Measurements from ENCODE around the gene ZFP36L2.
"Not testable (repeated sequence)": the region's sequence is repeated elsewhere in the genome, so short reads cannot be mapped to it uniquely, and the experiment has no call there.

ZFP36L2 gene

GRCh38 chr2:43207553-43208300 lies 18.7 kb downstream of the ZFP36L2 start:
- DNase-seq (ENCODE audit: low read depth, low spot score): no peak

DNA sequence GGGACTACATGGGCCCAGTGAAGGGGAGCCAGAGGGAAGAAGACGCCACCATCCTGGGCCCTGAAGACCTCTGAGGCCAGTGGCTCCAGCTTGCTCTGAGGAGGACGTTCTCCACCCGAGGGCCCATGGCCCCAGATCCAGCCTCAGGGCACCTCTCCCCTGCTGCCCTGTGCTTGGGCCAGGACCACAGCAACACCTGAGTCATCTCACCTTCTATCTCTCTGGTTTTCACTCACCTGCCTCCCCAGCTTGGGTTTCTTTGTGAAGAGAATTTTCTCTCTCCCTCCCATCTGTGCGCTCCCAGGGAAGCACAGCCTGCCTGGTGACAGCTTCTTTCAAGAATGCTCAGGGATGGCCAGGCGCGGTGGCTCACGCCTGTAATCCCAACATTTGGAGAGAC lies 19.8 kb downstream of the ZFP36L2 start:
- no peak for DNase-seq (ENCODE audit: low read depth, low spot score)

GRCh38 chr2:43203373-43203772 lies 23.0 kb downstream of the ZFP36L2 start:
- no peak for DNase-seq (ENCODE audit: low read depth, low spot score)

DNA sequence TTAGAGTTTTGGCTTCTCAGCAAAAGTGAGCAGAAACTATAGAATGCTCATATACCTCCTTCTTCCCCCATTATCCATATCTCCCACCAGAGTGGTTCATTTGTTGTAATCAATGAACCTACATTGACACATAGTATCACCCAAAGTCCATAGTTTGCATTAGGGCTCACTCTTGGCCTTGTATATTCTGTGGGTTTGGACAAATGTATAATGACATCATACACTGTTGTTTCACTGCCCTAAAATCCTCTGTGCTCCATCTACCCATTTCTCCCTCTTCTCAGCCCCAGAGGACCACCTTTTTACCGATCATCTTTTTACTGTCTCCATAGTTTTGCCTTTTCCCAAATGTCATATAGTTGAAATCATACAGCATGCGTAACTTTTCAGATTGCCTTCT lies 24.1 kb downstream of the ZFP36L2 start:
- DNase-seq (ENCODE audit: low read depth, low spot score): no peak

GRCh38 chr2:43201497-43201896 lies 24.9 kb downstream of the ZFP36L2 start:
- no peak for DNase-seq (ENCODE audit: low read depth, low spot score)

- no peak for DNase-seq (ENCODE audit: low read depth, low spot score)
Measured at GRCh38 chr2:43201016-43201415, 25.4 kb downstream of the ZFP36L2 start.

DNA sequence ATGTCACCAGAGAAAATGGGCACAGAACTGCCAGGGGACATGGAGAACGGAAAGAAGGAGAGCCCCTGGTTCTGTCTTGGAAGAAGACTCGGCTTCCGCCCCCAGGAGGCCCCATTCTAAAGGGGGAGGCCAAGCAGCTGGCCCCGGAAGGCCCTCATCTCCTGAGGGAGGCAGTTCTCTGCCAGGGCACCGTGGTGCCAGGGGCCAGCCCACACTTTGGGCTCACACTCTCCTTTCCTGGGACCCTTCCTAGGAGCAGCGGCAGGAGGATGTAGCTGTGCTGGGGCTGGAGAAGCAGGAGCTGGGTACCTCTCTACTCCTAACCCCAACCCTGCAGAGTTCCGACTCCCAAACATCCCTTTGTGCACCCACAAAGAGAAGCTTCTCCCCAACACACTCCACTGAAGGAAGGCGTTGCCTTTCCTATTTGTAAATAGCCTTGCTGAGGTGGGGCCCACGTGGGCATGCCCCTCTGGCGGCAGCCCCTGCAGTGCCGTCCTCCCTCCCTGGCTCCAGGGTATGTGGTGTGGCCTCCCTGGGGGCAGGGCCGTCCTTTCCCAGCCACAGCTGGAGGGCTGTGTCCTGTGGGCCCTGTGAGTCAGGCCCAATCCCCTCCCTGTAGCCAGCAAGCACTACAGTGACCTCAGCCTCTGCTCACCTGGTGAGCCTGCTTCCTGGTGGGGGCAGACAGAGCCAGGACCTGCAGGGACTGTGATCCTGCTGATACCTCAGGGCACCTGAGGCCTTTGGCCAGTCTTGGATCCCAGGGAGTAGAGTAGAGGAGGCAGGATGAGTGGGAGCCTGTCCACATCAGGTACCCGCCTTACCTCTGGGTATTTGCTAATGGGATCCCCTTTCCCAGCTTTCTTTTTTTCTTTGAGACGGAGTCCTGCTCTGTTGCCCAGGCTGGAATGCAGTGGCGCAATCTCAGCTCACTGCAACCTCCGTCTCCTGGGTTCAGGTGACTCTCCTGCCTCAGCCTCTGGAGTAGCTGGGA lies 26.6 kb downstream of the ZFP36L2 start:
- no peak for DNase-seq (ENCODE audit: low read depth, low spot score)

- DNase-seq (ENCODE audit: low read depth, low spot score): no peak
Measured at GRCh38 chr2:43198263-43198662, 28.1 kb downstream of the ZFP36L2 start.

DNA sequence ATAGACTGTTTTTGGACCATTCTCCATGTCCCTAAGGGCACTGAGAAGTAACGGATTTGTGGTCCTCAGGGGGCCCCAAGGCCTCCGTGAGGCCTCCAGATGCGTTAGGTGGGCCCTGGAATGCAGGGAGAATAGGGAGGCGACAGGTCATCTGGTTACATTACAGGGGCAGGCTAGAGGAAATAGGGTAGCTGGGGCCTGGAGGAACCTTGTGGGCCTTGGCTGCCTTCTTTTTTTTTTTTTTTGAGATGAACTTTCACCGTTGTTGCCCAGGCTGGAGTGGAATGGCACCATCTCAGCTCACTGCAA lies 28.9 kb downstream of the ZFP36L2 start:
- DNase-seq (ENCODE audit: low read depth, low spot score): no peak

DNA sequence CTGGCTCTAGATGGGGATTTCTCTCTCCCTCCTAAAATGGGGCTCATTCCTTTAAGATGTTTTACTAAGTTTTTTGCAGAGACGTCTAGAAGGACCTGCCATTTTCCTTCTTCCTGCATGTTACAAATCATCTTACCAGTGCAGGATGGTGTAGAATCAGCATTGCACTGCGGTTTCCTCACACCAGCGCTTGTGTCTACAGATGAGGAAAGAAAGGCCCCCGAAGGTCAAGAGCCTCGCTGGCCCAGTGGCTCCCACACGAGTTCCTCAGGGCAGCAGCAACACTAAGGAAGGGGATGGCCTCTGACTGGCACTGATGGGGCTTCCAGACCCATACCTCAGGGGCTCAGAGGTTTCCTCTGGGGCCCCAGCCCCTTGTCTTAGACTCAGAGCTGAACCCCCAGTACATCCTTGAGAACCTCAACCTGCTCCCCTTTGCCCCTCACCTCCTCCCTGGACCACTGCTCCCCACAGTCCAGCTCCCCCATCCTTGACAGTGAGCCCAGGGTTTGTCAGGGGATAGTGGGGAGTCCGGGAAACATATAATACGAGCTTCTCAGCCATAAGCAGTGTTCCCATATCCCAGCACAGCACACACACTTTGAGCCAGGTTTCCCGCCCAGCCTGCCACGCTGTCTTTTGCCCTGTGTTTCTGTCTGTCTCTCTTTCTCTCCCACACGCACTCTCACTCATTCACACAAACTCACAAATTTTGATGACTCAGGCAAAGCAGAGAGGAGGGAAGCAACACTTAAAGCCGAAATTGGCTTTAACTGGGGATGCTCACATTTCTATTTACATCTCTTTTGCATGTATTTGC lies 29.4 kb downstream of the ZFP36L2 start:
- no peak for DNase-seq (ENCODE audit: low read depth, low spot score)

GRCh38 chr2:43194121-43194869 lies 32.1 kb downstream of the ZFP36L2 start:
- DNase-seq (ENCODE audit: low read depth, low spot score): no peak

GRCh38 chr2:43193652-43194120 lies 32.7 kb downstream of the ZFP36L2 start:
- DNase-seq (ENCODE audit: low read depth, low spot score): no peak

- no peak for DNase-seq (ENCODE audit: low read depth, low spot score)
Measured at GRCh38 chr2:43192744-43193651, 33.4 kb downstream of the ZFP36L2 start.

GRCh38 chr2:43191947-43192516 lies 34.4 kb downstream of the ZFP36L2 start:
- DNase-seq (ENCODE audit: low read depth, low spot score): no peak

GRCh38 chr2:43190311-43191052 lies 35.9 kb downstream of the ZFP36L2 start:
- no peak for DNase-seq (ENCODE audit: low read depth, low spot score)

GRCh38 chr2:43189861-43190260 lies 36.5 kb downstream of the ZFP36L2 start:
- DNase-seq (ENCODE audit: low read depth, low spot score): not testable (repeated sequence)

DNA sequence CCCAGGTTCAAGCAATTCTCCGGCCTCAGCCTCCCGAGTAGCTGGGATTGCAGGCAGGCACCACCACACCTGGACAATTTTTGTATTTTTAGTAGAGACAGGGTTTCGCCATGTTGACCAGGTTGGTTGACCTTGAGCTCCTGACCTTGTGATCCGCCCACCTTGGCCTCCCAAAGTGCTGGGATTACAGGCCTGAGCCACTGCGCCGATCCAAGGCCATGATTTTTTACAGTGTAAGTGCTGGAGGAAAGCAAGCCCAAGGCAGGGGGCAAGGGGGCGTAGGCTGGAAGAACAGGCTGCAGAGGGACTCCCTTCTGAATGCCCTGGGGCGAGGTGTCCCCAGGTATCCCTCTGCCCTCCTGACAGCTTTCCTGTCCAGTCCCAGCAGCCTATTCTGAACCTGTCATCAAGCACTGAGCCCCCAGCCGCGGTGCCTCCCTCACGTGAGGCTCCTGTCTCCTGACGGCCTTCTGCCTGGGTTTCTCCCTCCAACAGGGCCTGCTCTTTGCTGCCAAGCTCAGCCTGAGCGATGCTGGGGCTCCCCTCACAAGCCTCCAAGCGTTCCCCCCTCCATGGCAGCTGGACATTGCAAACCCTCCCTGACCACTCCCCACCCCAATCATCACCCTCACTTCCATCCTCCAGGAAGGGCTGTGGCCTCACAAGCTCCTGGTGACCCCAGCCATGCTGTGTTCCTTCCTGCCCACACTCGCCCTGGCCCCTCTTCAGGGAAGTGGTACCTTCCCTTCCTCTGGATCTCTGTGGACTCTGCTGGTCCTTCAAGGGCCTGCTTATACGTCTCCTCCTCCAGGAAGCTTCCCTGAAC lies 37.6 kb downstream of the ZFP36L2 start:
- DNase-seq (ENCODE audit: low read depth, low spot score): no peak
